Left lung (tissue), 10 donors: ENCODE measurements around the gene GABBR1. TPM values are rescaled to one million over a fixed set of nuclear protein-coding genes. Genes with fewer than 3 reads are reported as not detected.

ENCODE experiments used
- ATAC-seq: fragments of 200-7000 bp; cut with Tn5 transposase; one replicate; pipeline ENCODE4 v1.9.1; 2020; ENCODE audit warnings: moderate library complexity
- DNase-seq, 4 donors: peaks; one replicate each; pipeline ENCODE4 v3.0.0-alpha.2; 2013 to 2020
- H3K27ac ChIP-seq, 2 donors: fragments of 200-600 bp; sonication (generic) in 1 of 2; one replicate each; pipeline versions ENCODE4 v1.5.0 to v1.8.0; 2020 to 2021
- H3K27me3 ChIP-seq, 2 donors: fragments of 200-600 bp; sonication (generic) in 1 of 2; one replicate each; pipeline versions ENCODE4 v1.5.0 to v1.8.0; 2020 to 2021
- H3K36me3 ChIP-seq, 2 donors: fragments of 200-600 bp; sonication (generic) in 1 of 2; one replicate each; pipeline versions ENCODE4 v1.5.0 to v1.8.0; 2020 to 2021
- H3K4me1 ChIP-seq, 2 donors: fragments of 200-600 bp; one replicate each; pipeline ENCODE4 v1.8.0; 2021
- H3K4me3 ChIP-seq, 2 donors: fragments of 200-600 bp; sonication (generic) in 1 of 2; one replicate each; pipeline versions ENCODE4 v1.5.0 to v1.8.0; 2020 to 2021; ENCODE audit warnings: mild to moderate bottlenecking in 1 of 2
- H3K9me3 ChIP-seq, 2 donors: fragments of 200-600 bp; sonication (generic) in 1 of 2; one replicate each; pipeline versions ENCODE4 v1.5.0 to v1.8.0; 2020 to 2021
- intact Hi-C, 2 donors: fragments of 100-400 bp; cut with DNase I; formaldehyde crosslinking; loops; one replicate each; pipeline versions ENCODE4 v1.11.2 to v1.14.2; 2022
- polyA plus RNA-seq, 6 donors: library from polyadenylated mRNA; unstranded; fragments of 120-200 nt; gene quantifications; one replicate each; pipeline ENCODE4 v1.2.1, GENCODE V29; 2013; ENCODE audit not compliant: insufficient read length in 6 of 6
- total RNA-seq, 2 donors: library from RNA; stranded (reverse); fragmentation: NEBNext Ultra II Directional; extraction: Animal tissue kit (Norgen Biotek cat#: 25700); gene quantifications; one replicate each; pipeline ENCODE4 v1.2.1, GENCODE V29; 2021
- TF ChIP-seq, protein P1 (sequence below), 2 donors: fragments of 200-600 bp; sonication (generic) in 1 of 2; IDR thresholded peaks; one replicate each; pipeline versions ENCODE4 v1.5.0 to v1.8.0; 2021; ENCODE audit warnings: antibody characterized with exemption in 2 of 2
- donor health status: DM: no; HTN: yes; CAD: no.
- donor health status: DM: no; HTN: no; CAD: no.

Gene GABBR1
- total and polyA plus RNA-seq, 8 donors, result 25.0 to 122 (median 92.0) TPM

- Histone ChIP-seq H3K27ac (no peak overlapping the region), H3K4me1 (no peaks in the 10 kb centered on the region), H3K36me3 (no peaks in the 10 kb centered on the region), H3K9me3 (no peaks in the 10 kb centered on the region), H3K4me3 (no peak overlapping the region), H3K27me3 (no peaks in the 10 kb centered on the region)
- TF ChIP-seq, protein P1, sequence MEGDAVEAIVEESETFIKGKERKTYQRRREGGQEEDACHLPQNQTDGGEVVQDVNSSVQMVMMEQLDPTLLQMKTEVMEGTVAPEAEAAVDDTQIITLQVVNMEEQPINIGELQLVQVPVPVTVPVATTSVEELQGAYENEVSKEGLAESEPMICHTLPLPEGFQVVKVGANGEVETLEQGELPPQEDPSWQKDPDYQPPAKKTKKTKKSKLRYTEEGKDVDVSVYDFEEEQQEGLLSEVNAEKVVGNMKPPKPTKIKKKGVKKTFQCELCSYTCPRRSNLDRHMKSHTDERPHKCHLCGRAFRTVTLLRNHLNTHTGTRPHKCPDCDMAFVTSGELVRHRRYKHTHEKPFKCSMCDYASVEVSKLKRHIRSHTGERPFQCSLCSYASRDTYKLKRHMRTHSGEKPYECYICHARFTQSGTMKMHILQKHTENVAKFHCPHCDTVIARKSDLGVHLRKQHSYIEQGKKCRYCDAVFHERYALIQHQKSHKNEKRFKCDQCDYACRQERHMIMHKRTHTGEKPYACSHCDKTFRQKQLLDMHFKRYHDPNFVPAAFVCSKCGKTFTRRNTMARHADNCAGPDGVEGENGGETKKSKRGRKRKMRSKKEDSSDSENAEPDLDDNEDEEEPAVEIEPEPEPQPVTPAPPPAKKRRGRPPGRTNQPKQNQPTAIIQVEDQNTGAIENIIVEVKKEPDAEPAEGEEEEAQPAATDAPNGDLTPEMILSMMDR (IDR thresholded peaks at IDR 0.05), result no peak
- DNase-seq, result no peak
- intact Hi-C loops, result no loop called here
- ATAC-seq, result no peak
Observed at GRCh38 chr6:29517728-29518440, 115.1 kb downstream of the GABBR1 start.

- no peaks in the 10 kb centered on the region for H3K27me3 ChIP-seq
- DNase-seq (no peak), ATAC-seq (no peak)
- intact Hi-C loops, result no loop called here
- no peaks in the 10 kb centered on the region for H3K4me1 ChIP-seq
- H3K36me3 ChIP-seq, result no peaks in the 10 kb centered on the region
- TF ChIP-seq, protein P1 (IDR thresholded peaks at IDR 0.05), result no peak
- no peak overlapping the region for H3K27ac ChIP-seq
- H3K4me3 ChIP-seq, result no peak overlapping the region
- H3K9me3 ChIP-seq, result no peaks in the 10 kb centered on the region
Observed at GRCh38 chr6:29517245-29517644, 115.7 kb downstream of the GABBR1 start.

DNA sequence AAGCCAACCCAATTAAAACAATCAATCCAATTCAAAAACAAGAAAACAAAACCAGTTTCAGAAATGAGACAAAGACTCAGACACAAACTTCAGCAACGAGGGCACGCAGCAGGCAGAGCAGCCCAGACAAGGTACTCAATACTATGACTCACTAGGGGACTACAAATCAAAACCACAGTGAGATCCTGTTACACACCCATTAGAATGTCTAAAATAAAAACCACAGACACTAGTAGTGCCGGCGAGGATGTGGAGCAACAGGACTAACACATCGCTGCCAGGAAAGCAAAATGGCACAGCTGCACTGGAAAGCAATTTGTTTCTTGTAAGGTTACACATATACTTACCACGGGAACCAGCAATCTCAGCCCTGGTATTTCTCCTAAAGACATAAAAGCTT lies 116.9 kb downstream of the GABBR1 start:
- no peak overlapping the region for H3K4me3 ChIP-seq
- DNase-seq (no peak), ATAC-seq (peak; percentile 78)
- no peaks in the 10 kb centered on the region for H3K4me1 ChIP-seq
- H3K36me3 ChIP-seq, result no peaks in the 10 kb centered on the region
- TF ChIP-seq, protein P1 (IDR thresholded peaks at IDR 0.05), result no peak
- H3K27me3 ChIP-seq, result no peaks in the 10 kb centered on the region
- H3K9me3 ChIP-seq, result no peaks in the 10 kb centered on the region
- intact Hi-C loops, result no loop called here
- H3K27ac ChIP-seq, result no peak overlapping the region

- no peaks in the 10 kb centered on the region for H3K4me1 ChIP-seq
- H3K27me3 ChIP-seq, result no peaks in the 10 kb centered on the region
- TF ChIP-seq, protein P1 (IDR thresholded peaks at IDR 0.05), result no peak
- no peak for DNase-seq
- no peaks in the 10 kb centered on the region for H3K9me3 ChIP-seq
- intact Hi-C loops, result no loop called here
- H3K27ac ChIP-seq, result no peak overlapping the region
- H3K4me3 ChIP-seq, result no peak overlapping the region
- H3K36me3 ChIP-seq, result no peaks in the 10 kb centered on the region
- ATAC-seq, result no peak
Observed at GRCh38 chr6:29510746-29511300, 122.2 kb downstream of the GABBR1 start.

DNA sequence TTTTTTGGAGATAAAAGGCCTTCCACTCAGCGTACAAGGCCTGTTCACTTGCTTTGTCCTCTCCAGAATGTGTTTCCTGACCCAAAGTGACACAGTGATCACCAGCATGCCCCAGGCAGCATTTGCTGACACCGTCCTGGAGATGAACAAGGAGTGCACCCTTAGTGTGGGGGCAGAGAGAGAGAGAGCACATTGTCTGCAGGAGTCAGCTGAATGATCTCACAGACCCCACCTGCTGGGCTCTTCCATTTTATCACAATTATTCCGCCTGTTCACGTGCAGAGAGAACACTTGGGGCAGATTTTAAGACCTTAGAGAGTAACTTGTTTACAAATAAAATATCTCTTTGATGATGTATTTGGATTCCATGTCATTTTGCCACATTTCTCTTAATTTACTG lies 122.8 kb downstream of the GABBR1 start:
- intact Hi-C loops, result no loop called here
- TF ChIP-seq, protein P1 (IDR thresholded peaks at IDR 0.05), result no peak
- DNase-seq (no peak), ATAC-seq (no peak)
- Histone ChIP-seq H3K27ac (no peak overlapping the region), H3K36me3 (no peaks in the 10 kb centered on the region), H3K4me3 (no peak overlapping the region), H3K27me3 (no peaks in the 10 kb centered on the region), H3K4me1 (no peaks in the 10 kb centered on the region), H3K9me3 (no peaks in the 10 kb centered on the region)

Other genes with a start within 250 kb of the GABBR1 start
- not detected for gene OR12D2, start 237.6 kb downstream of the GABBR1 start, total RNA-seq
- gene OR12D2, start 237.6 kb downstream of the GABBR1 start, polyA plus RNA-seq, result not detected
- gene OR12D1, start 218.3 kb downstream of the GABBR1 start, total RNA-seq, result not detected
- not detected for gene OR12D1, start 218.3 kb downstream of the GABBR1 start, polyA plus RNA-seq
- not detected for gene OR10C1, start 193.9 kb downstream of the GABBR1 start, total RNA-seq
- gene OR10C1, start 193.9 kb downstream of the GABBR1 start, polyA plus RNA-seq, result not detected
- not detected for gene OR11A1, start 176.1 kb downstream of the GABBR1 start, total RNA-seq
- under 1 TPM in 1 of 6 donors, not detected in 5; 0.06 TPM for gene OR11A1, start 176.1 kb downstream of the GABBR1 start, polyA plus RNA-seq
- gene OR2H1, start 176.0 kb downstream of the GABBR1 start, total RNA-seq, result not detected
- gene OR2H1, start 176.0 kb downstream of the GABBR1 start, polyA plus RNA-seq, result not detected
- gene MAS1L, start 145.2 kb downstream of the GABBR1 start, total RNA-seq, result not detected
- not detected for gene MAS1L, start 145.2 kb downstream of the GABBR1 start, polyA plus RNA-seq
- 1 to 10 TPM; 2.6 to 2.7 TPM for gene UBD, start 73.5 kb downstream of the GABBR1 start, total RNA-seq
- 1 to 10 TPM in 3 of 6 donors, under 1 TPM in 3; 0.25 to 1.9 (median 0.82) TPM for gene UBD, start 73.5 kb downstream of the GABBR1 start, polyA plus RNA-seq
- not detected for gene OR2H2, start 48.1 kb downstream of the GABBR1 start, total RNA-seq
- gene OR2H2, start 48.1 kb downstream of the GABBR1 start, polyA plus RNA-seq, result under 1 TPM; 0.10 to 0.30 (median 0.14) TPM
- gene MOG, start 23.9 kb upstream of the GABBR1 start, total RNA-seq, result not detected
- gene MOG, start 23.9 kb upstream of the GABBR1 start, polyA plus RNA-seq, result under 1 TPM in 1 of 6 donors, not detected in 5; 0.10 TPM
- not detected for gene ZFP57, start 48.0 kb upstream of the GABBR1 start, total RNA-seq
- under 1 TPM in 2 of 6 donors, not detected in 4; 0.61 to 0.68 TPM for gene ZFP57, start 48.0 kb upstream of the GABBR1 start, polyA plus RNA-seq
- gene HLA-F, start 90.3 kb upstream of the GABBR1 start, total RNA-seq, result 100 to 1,000 TPM in 1 of 2 donors, 10 to 100 TPM in 1; 98.3 to 197 TPM
- 10 to 100 TPM; 15.4 to 23.9 (median 18.1) TPM for gene HLA-F, start 90.3 kb upstream of the GABBR1 start, polyA plus RNA-seq
- gene HLA-G, start 194.6 kb upstream of the GABBR1 start, total RNA-seq, result 10 to 100 TPM; 11.1 to 17.7 TPM
- gene HLA-G, start 194.6 kb upstream of the GABBR1 start, polyA plus RNA-seq, result 10 to 100 TPM in 3 of 6 donors, 1 to 10 TPM in 3; 5.1 to 19.5 (median 10.0) TPM